ACHN (cell line): Measurements from ENCODE around the gene CPEB2.

Experiments used
- DNase-seq: peaks from one replicate; pipeline ENCODE4 v3.0.0-alpha.2; 2015
- in situ Hi-C: cut with HindIII; loops from 2 replicates; pipeline ENCODE4 v1.10.0; 2017; ENCODE audit warnings: low sequenced_read_pairs, low pct_ligation_motif_present, low pct_unique_long_range_greater_than_20kb

Gene CPEB2

DNA sequence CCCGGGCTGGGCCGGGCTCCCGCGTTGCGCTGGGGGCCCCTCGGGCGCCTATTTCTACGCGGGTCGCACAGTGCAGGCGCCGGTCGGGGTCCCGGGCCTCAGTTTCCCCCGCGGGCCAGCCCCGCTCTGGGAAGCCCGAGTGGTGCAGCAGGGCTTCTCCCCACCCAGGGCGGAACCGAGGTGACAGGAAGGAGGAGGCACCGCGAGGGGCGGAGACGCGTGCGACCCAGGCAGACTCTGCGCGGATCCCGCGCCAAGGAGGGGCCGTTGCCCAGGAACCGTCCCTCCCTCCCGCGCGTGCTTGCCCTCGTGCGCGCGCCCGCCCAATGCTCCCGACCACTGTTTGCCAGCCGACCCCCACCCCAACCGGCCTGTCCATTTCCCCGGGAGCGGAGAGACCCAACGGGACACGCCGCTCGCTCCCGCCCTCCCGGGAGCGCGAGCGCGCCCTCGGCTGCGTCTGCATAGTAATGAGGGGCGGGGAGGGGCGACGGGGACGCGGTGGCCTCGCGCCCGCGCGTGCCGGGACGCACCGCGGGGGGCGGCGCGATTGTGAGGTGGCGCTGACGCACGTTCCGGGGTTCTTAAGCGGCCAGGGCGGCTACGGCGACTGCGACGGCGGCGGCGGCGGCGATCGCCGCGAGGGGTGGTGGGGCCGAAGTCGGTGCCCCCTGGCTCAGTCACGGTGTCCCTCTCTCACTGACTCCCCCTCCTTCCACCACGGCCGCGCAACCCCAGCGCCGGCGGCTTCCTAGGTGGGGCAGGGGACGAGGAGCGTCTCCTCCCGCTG is at the start of gene CPEB2:
CPEB2 (plus strand) TSS at position 613 of the 790 bp plus-strand sequence. CDS start 193 bp downstream, outside the sequence.
- peak; percentile 89 for DNase-seq
- in situ Hi-C loops, result no loop called here

GRCh38 chr4:14958436-14958835 is 43.8 kb upstream of the CPEB2 start:
- in situ Hi-C loops, result no loop called here
- no peak for DNase-seq

- no peak for DNase-seq
- in situ Hi-C loops, result no loop called here
Observed at GRCh38 chr4:14961292-14961691, 41.0 kb upstream of the CPEB2 start.

GRCh38 chr4:14965071-14965470 is 37.2 kb upstream of the CPEB2 start:
- in situ Hi-C loops, result no loop called here
- DNase-seq, result no peak

- DNase-seq, result no peak
- in situ Hi-C loops, result no loop called here
Observed at GRCh38 chr4:14967982-14968381, 34.3 kb upstream of the CPEB2 start.

DNA sequence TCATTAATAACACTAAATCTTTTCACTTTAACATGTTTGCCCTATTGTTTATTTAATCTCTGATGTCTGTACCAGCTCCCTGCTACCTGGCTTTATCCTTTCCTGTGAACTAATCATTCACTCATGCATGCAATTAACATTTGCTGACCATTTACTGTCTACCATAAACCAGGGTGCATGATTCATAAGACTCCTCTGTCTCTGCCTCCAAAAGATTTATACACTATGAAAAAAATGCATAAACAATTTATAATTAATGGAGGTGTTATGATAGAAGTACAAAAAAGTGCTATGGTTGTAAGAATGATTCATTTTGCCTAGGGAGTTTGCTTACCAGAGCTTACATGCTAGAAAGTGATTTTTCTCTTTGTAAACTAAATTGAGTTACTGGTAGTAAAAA is 24.5 kb upstream of the CPEB2 start:
- DNase-seq, result no peak
- in situ Hi-C loops, result no loop called here

DNA sequence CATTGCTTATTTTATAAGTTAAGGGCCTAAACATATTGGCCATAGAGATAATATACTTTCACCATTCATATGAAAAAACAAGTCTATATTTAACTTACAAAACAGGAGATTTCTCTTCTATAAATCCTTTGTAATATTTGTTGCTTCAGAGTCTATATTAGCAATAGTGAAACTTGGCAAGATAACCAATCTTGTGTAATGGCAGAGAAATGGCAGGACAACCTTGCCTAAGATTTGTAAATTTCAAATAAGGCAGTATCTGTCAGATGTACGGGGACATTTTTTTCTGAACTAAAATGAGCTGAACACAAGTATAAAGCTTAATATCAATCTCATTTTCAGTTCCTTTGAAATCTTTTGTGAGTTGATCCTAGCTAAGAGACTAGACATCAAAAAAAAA is 17.8 kb upstream of the CPEB2 start:
- no peak for DNase-seq
- in situ Hi-C loops, result no loop called here

DNA sequence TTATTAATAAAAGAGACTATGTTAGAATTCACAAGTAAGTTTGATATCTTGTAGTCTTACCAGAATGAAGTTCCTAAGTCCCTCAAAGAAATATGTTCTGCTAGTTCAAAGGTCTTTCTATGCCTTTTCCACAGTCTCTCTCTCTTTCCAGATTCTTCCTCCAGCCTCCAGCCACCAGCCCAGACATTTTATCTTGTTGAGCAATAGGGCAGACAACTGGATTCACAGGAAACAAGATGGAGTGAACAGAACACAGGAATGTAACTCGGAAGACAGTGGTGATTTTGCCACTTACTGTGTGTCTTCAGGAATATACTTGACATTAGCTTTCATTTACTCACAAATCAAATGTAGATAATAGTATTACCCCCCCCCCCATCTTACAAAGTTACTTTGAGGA is 17.1 kb upstream of the CPEB2 start:
- in situ Hi-C loops, result no loop called here
- DNase-seq, result no peak

- no peak for DNase-seq
- in situ Hi-C loops, result no loop called here
Observed at GRCh38 chr4:14985843-14986242, 16.4 kb upstream of the CPEB2 start.

GRCh38 chr4:14987054-14987453 is 15.2 kb upstream of the CPEB2 start:
- no peak for DNase-seq
- in situ Hi-C loops, result no loop called here

GRCh38 chr4:14990484-14990883 is 11.8 kb upstream of the CPEB2 start:
- no peak for DNase-seq
- in situ Hi-C loops, result no loop called here

DNA sequence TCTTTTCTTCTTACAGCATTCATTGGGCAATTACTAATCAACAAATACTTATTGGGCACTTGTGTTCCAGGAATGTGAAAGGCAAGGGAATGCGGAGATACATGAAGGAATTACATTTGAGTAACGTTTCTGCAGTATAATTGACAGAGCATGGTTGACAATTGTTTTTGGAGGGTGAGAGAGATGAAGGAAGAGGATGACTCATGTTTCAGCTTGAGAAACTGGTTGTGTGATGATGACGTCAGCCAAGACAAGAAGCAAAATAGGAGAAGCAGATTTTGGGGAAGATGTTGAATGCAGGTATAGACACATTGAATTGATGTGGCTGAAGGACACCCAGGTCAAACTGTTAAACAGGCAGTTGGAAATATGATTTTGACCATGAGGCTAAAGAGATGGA is 8.0 kb upstream of the CPEB2 start:
- no peak for DNase-seq

GRCh38 chr4:15001248-15001868 is 923 bp upstream of the CPEB2 start:
- in situ Hi-C loops, result no loop called here
- peak; percentile 84 for DNase-seq

More for the DNA sequence above, 8.0 kb upstream of the CPEB2 start:
- in situ Hi-C loops, result no loop called here

DNA sequence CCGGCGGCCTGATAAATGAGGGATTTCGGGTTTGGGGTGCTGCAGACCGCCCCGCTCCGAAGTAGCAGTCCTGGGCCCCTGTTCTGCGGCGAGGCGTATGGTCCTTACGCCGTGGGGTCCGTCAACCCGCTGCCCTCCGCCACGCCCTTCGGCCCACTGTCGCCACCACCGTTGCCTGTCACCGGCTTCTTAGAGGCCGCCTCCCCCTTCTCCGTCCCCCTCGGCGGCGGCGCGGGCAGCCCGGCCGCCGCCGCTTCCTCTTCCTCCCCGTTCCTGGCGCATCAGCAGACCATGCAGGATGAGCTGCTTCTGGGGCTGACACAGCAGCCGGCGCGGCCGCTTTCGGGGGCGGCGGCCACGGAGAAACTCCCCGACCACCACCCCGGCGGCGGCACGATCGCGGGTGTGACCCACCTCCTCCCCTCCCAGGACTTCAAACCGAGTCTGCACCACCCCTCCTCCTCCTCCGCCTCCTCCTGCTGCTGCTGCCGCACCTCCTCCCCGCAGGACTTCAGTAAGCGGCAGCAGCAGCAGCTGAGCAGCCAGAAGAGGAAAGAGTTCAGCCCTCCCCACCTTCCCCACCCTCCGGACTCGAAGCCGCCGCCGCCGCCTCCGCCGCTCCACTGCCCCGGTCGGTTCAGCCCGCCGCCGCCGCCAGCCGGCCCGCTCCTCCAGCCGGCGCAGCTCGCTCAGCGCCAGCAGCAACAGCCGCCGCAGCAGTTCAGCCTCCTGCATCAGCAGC is 549 bp downstream of the CPEB2 start:
- peak; percentile 56 for DNase-seq
- in situ Hi-C loops, result no loop called here

DNA sequence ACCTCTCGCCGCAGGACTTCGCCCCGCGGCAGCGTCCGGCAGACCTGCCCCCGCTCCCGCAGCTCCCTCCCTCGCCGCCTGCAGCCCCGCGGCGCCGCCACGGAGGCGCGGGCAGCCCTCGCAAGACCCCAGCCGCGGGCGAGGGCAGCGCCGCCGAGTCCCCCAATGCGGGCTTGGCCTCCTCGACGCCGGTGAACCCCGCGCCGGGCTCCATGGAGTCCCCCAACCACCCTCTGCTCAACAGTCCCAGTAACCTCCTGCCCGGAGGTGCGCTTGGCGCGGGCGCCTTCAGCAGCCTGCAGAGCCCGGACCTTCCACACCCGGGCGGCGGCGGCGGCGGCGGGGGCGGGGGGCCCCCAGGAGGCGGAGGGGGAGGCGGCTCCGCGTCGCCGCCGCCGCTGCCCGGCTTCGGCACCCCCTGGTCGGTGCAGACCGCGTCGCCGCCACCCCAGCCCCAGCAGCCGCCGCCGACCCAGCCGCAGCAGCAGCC is 1.2 kb downstream of the CPEB2 start:
- peak; percentile 37 for DNase-seq
- in situ Hi-C loops, result no loop called here

DNA sequence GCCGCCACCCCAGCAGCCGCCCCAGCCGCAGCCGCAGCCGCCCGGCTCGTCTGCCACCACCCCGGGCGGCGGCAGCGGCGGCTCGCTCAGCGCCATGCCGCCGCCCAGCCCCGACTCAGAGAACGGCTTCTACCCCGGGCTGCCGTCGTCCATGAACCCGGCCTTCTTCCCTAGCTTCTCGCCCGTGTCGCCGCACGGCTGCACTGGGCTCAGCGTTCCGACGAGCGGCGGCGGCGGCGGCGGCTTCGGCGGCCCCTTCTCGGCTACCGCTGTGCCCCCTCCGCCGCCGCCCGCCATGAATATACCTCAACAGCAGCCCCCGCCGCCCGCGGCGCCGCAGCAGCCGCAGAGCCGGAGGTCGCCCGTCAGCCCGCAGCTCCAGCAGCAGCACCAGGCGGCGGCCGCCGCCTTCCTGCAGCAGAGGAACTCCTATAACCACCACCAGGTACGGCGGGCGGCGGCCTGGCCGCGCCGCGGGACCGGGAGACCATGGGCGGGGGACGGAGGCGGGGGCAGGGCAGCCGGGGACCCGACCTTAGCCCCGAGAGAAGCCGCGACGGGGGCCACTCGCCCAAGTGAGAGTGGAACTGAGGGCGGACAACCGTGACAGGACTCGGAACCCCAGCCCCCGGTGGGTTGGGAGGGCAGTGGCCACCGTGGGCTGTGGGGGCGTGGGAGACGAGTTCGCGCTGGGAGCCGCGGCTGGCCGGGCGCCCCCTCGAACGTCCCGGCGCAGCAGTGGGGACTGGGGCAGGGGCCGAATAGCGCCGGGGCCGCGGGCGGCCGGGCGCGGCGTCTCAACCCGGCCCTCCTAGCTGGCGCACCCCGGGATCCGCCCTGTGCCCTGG is 1.8 kb downstream of the CPEB2 start:
- DNase-seq, result peak; percentile 14
- in situ Hi-C loops, result no loop called here

DNA sequence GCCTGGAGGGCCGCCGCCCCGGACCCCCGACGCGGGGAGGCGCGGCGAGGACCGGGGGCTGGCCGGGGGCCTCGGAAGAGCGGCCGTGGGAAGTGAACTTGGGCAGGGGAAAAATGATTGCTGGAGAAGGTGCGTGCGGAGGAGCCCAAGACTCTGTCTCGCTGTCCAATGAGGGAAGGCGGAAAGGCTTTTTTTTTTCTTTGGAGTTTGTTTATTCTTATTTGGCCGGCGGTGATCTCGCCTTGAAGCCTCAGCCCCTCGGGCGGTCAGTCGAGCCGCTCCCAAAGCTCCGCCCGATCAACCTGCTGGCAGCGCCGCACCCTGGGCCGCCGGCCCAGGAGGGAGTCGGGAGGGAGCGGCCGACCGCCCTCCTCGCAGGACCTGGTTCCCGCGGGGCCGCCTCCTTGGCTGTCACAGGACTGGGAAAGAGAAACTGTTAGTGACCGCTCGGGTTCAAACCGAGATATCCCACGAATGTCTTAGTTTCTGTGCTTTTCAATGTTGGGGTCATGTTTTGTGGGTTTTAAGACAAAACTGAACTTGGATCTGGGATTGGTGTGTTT is 2.5 kb downstream of the CPEB2 start:
- DNase-seq, result peak; percentile 74
- in situ Hi-C loops, result no loop called here

DNA sequence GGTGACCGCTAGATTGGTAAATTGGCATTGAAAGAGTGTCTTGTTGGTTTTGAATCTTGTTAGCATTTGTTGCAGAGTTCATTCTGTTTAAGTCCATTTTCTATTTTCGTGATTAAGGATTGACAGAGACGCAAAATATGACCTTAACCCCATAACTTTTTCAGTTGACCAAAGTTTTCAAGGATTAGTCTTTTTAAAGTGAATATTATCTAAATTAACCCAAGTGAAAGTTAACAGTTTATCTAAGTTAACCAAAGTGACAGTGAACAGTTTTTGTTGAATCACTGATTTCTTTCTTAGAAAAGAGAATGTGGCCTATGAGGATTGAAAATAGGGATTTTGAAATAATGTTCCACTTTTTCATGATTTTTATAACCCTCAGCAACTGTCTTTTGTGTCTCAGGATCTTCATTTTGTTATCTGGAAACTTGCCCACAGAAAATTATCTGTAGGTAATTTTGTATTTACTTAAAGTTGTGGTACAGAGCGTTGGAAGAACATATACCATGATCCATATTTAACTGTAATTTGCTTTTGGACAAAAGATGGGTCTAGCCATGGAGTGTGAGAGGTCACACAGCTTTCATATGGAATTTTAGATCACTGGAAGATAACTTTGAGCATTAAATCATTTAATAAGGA is 3.3 kb downstream of the CPEB2 start:
- in situ Hi-C loops, result no loop called here
- DNase-seq, result no peak
